Middle frontal gyrus (tissue), 1 donor: Measurements from ENCODE around the gene GOT1.

ENCODE experiments used
- DNase-seq: peaks from one replicate; pipeline ENCODE4 v3.0.0-alpha.2; 2015; ENCODE audit warnings: low spot score; ENCODE audit errors: extremely low spot score

The GOT1 gene

DNA sequence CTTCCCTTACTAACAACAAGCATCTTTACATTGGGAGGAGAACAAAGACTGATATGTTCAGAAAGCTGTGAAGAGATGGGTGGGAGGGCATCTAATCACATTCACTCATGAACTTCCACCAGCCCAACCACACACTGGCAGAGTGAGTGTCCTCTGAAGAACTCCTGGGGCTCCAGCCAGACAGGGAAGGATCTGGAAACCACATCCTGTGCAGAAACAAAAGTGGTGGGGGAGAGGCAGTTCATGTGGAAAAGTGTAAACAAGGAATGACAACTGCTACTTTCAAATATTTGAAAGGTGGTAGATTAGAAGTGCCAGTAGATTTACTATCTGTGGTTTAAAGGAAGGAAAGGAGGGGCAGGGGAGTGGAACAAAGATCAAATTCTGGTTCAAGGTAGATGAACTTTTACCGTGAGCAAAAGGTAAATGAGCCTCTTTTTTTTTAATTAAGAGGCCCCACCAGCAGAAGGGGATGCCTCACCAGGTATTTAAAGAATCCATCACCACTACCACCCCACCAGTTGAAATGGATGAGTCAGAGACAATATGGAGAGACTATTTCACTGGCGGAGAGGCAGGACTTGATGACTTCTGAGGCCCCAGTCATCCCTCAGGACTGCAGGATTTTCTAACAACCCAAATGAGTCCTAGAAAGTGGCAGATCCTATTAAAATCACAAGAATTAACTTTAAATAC lies 34.5 kb downstream of the GOT1 start:
- DNase-seq = peak; percentile 20

DNA sequence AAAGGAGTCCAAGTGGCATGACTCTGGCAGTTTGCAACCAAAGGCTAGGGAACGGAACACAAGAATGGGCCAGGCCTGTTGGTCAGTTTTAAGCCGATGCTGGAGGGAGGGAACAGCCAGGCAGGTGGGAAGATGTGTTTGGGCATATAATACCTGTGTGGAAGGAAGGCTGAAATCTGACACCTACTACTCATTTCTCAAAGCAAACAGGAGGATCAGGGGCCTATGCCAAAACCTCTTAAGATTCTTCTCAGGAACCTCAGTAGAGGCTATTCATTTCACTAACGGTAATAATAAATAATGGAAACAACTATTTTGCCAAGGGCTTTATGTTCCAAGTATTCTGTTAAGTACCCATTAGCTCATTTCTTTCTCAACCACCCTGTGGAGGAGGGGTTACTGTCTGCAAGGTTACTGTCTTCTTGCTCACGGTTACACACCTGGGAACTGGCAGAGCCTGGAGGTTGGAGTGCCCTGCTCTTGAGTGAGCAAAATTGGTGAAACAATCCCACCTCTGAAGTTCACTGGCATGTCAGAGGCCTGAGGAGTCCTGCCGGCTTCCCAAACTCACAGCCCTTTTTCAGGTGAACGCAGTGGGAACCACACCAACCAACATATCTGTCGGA lies 35.5 kb downstream of the GOT1 start:
- DNase-seq = no peak

DNA sequence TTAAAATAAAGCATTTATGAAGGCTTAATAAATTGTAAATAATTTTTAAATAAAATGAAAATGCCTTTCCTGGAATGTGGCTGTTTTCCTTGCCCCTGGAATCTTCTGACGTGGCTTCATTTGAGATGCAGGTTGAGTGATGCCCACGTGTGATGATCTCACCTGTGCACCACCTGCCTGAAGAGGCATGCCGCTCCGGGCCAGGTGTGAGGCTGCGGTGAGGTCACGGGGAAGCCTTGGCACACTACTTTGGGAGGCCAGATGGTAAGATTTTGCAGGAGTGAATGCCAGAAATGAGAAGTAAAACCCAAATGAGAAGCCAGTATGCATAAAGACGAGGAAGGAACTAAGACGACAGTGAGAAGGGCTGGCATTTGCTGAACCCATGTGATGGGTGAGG lies 36.2 kb downstream of the GOT1 start:
- DNase-seq = no peak

DNA sequence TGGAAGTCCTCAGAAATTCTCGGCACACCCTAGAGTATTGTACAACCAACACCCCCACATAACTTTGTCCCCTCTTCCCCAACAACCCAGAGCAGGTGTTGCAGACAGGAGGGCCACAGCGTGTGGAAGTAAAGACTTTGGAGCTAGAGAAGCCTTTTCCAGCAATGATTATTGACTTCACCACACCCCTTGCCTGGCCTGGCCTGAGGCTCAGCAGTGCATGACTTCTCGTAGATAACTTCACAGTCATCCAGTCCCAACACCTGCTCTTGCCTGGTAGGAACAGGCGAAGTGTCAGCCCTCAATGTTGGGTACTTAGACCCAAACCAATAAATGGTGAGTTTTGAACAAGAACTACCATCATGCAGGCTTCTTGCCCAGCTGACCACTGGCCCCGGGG lies 36.7 kb downstream of the GOT1 start:
- DNase-seq = no peak

DNA sequence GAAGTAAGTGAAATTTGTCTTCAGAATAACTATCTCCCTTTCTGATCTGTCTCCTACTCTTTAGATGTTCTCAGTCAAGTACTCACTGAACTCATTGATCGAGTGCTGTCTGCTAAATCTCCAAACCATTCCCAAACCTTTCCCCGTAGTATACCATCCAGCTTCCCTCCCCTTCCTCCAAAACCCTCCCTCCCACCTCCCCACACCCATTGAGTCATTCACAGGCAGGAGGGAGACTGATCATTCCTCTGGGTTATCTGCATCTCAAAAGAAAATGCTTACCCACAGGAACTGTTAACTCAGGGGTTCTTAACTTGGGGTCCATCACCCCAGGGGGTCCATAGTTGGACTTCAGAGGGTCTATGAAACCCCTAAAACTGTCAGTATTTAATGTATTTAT lies 37.4 kb downstream of the GOT1 start:
- no peak for DNase-seq

DNA sequence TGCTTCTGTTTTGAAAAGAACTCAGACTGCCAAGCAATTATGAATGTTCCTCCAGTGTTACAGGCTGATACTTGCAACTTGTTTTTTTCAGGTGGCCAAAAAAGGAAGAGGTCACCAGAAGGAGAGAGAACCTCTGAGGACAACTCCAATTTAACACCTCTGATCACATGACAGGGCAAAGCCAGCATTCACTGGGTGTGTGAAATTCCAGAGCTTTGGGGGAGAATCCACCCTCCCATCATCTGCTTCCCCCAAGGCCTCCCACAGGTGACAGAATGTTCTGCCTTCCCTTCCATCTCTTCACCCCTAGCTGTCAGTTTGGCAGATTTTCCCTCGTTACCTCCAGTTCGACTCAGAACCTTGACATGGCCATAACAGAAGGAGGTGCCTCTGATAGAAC lies 39.1 kb downstream of the GOT1 start:
- no peak for DNase-seq

DNA sequence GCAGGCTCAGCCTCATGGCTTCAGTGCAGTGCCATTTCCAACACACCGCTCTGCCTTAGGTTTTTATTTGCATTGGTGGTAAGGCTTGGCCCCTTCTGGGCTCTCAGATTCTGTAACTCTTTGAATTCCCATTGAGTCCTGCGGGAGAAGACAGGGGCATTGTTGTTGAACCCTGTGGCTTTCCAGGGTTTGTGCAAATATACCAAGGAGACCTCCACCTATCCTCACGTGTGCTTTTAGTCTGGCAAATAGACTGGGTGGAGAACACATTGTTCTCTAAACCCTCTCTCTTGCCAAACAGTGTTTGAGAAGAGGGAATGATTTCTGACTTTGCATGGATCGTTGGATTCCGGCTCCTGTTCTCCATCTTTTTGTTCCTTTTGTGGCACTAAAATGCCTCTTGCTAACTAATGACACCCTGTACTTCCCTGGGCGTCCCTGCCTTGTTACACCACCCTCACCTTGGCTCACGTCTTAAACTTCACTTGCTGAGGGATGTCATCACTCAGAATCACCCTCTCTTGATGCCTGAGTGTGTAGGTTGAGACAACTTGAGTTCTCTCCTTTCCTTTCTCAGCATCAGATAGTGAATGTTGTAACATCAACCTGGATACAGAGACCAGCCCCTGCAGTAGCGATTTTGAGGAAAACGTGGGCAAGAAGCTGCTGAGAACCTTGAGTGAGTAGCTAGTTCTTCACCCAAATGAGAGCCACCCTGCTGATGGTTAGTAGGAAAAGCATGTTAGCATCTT lies 40.5 kb downstream of the GOT1 start:
- no peak for DNase-seq

DNA sequence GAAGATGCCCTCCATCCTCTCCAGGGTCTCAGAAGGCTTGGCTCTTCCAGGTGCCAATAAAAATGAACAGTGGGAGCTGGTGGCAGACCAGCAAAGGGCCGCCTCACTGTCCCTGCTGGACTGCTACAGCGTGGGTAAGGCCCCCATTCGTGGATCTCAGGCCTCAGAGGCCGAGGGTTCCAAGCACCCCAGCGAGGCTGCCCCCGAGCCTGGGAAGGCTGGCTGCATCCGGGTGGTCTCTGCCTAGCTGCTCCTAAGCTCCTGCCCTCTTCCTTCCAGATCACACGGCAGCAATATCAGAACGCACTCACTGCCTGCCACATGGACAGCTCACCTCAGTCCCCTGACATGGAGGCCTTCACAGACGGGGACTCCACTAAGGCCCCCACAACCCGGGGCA lies 42.9 kb downstream of the GOT1 start:
- DNase-seq = no peak

DNA sequence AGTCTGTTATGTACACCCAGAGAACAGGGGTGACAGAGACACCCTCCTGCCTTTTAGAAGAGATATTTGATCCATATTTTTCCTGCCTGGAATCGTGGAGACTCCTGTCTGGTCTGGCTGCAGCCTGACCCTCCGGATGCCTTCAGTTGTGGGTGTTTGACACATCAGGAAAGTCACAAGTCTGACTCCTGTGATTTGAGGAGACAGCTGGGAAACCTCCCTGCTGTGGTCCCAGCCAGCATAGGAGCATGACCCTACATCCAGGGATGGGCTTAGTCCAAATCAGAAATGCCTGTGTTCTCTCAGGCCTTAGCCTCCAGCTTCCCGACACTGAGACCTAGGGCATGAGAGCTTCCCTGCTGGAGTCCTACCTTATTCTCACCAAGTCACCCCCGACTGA lies 43.4 kb downstream of the GOT1 start:
- no peak for DNase-seq

DNA sequence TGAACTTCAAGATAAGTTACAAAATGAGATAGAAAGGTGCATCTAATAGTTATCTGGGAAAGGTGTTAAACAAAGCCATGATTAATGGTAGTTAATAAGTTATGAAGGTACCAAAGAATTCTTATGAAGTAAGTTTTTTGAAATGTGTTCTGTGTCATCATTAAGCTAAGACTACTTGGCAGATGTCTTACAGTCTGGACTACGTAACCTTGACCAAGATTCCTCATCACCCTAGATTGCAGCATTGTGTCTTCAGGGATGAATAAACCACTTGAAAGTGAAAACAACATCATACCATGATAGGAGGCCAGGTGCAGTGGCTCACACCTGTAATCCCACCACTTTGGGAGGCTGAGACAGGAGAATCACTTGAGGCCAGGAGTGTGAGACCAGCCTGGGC lies 48.2 kb downstream of the GOT1 start:
- no peak for DNase-seq

DNA sequence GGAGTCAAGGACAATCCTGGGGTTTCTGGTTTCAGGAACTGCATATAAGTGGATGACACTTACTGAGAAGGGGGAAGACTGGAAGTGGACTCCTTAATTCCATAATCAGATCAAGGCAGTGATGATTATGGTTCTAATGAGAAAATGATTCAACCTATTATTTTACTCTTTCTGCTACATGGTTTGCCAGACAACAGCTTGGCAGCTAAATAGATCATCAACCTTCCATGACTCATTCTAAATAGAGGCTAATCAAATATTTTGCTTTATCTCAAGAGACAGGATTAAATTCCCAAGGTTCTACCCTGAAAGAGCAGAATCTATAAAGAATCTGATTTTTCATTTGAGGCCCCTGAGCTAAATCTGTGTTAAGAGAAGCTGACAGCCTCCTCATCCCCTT lies 55.0 kb downstream of the GOT1 start:
- no peak for DNase-seq

DNA sequence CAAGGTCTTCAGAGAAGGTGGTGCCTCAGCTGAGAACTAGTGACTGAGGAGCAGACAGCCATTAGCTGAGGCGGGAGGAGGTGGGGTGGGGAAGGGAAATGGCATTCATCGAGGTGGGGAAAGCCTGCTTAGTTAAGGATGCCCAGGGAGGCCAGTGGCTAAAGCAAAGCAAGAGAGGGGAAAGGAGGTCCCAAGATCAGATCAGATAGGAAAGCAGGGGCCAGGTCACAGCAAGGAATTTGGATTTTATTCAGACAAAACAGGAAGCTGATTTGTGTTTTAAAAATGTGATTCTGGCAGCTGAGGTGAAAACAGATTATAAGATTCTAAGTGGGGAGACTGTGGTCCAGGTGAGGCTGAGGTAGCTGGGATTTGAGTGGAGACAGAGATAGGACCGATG lies 55.5 kb downstream of the GOT1 start:
- no peak for DNase-seq

DNA sequence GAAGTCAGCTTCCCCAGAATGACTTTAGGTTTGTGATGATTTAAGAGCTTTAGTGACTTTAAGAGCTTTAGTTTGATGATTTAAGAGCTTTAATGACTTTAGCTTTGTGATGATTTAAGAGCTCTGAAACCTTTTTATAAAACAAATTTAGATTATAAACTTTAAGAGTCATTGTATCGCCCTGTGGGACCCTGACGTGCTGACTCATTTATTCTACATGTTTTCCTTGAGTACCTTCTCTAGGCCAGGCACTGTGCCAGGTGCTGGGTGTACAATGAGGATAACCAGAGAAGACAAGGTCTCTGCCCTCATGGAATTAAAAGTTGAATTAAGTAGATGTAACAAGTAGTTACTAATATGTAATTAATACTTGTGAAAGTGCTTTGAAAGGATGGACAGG lies 55.9 kb downstream of the GOT1 start:
- DNase-seq = no peak

DNA sequence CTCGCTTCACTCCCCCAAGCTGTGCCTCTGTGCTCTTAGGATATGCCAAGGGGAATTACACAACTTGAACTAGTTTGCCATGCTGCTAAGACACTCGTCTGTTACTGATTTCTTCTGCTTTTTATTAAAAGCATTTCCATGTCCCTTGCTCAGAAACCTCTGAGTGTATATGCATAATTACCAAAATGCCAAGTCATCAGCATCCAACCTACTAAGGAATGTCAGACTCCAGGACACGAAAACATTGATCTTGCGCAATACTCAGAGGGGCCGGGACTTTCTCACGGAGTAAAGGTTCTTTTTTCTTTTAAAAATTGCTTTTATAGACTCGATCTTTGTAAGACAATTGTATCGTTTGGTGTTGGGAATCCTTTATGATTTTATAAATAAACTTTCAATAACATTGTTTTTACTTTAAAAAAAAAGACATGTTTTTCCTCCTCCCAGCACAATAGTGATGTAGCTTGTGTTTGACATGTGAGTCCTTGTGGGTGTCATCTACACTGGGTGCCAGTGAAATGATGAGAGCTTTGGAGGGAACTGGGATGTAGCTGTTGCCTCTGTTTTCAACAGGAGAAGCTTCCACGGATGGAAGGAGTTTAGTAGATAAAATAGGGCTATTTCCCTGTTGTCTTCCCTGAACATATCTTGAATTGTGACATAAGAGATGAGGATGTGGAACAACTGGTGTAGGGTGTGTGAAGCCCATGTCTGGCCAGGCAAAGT lies 57.7 kb downstream of the GOT1 start:
- DNase-seq = no peak

DNA sequence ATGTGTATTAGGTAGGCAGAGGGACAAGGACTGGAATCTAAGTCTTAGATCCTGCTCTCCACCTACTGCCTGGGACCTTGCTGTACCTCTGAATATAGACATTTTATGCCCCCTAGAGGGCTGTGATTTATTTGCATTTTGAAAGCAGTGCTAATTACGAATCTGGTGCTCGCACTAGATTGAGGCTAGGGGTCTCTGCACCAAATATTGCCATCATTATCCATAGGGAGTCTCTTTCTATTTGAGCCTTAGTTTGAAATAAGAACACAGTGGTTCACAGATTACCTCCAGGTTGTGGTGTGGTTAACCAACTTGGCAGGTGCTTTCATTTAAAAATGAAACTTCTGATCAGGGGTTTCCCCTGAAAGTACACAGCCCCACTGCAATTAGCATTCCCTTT lies 59.4 kb downstream of the GOT1 start:
- no peak for DNase-seq

DNA sequence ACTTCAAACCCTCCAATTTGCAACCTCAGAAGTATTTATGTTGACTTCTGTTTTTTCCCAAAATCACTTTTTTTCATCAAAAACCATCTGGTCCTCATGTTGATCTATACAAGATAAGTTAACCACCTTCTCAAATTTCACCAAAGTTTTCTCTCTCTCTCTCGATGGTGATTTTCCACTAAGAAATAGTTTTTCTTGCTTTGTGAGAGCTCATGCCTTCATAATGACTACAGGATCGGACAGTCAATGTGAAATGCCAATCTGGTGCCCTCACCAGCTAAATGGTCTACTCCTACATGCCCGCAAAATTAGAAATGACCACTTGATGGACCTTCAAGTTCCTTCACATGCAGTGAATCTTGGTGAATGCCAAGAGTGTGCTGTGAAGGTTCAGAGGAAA lies 60.9 kb downstream of the GOT1 start:
- DNase-seq = no peak

DNA sequence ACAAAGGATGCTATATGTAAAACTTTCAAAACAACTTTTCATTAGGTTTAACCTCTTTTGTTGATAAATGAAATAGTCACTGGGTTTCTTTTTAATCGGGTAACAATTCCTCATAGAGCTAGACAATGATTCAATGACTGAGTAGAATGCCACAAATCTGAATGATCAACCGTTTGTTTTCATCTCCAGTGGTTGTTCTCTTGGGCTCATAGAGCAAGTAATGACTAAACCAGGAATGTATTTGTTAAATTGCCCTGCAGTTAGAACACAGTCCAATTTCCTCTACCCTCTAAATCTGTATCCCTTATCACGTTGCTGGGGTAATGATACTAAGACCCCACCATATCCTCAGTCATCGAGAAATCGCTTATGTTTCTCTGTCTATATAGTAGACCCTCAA lies 61.3 kb downstream of the GOT1 start:
- no peak for DNase-seq

DNA sequence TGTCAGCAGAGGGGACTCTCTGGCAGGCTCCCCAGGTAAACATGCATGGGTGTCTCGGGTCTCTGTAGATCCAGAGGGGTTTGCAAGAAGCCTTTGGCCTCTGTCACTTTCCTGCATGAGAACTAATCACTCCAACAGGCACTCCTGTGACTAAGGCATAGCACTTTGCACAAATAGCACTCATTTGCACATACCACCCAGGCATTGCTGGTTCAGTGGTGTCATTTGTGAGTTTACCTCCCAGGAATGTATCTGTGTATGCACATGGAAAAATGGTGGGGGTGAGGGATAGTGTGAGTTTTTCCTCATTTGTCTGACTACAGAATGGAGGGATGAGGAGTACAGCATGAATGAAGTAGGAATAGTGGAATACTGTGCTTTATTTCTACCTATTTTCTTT lies 61.8 kb downstream of the GOT1 start:
- DNase-seq = no peak

DNA sequence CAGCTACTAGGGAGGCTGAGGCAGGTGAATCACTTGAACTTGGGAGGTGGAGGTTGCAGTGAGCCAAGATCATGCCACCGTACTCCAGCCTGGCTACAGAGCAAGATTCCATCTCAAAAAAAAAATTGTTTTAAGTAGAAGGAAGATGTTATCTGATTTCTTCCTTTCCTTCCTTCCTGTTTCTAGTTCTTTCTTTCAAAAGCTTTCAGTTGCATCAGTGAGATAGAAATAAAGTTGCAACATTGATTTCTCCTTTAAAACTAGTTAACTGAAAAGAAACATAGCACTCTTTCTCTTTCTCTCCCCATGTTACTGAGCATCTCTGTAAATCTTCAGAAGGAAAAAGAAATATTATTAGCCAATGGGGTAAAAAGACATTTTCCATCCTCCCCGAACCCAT lies 63.8 kb downstream of the GOT1 start:
- no peak for DNase-seq

DNA sequence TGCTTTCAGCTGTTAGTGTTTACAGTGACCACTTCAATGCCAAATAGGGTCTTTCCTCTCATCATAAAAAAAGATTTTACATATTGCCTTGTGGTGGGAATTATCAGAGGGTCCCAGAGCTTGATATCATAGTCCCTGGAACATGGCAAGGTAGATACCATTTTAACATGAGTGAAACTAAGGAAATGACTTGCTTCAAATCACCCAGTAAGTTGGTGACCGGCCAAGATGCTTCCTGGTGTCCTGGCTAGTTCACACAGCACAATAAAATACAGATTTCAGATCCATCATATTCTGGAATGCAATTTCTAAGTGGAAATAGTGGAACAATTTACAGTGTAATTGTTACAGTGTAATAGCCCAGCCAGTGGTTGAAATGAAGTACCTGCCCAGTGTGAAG lies 64.7 kb downstream of the GOT1 start:
- no peak for DNase-seq

DNA sequence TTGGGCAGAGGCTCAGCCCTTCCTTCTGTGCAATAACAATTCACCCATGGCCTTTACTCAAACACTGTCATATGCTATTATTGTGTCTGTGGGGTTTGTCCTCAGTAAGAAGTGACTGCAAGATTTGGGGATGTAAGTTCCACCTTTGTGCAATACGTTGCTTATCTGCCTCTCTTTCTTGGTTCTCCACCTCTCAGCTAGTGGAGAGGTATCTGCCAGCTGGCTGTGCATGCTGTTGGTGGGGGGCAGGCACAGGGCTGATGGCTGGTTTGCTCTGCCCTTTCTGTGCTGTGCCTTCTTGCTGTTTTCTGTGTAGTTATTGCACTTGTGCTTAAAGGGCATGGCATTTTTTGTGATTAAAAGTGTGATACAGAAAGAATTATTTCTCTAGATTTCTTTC lies 65.1 kb downstream of the GOT1 start:
- DNase-seq = no peak

DNA sequence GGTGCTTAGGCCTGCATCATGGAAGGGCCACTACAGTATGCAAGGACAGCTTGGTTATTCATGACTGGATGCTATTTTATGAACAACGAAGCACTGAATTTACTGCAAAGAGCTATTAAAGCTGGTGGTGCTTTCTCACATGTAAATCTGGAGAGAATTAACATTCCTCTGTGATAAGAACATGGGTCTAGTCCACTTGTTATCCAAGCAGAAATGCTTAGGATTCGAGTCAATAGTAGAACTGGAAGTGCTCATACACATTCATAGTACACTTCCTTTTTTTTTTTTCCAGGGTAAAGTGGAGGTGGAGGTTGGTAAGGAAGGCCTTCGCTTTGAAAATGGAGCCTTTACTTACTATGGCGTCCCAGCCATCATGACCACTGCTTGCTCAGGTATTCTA lies 66.3 kb downstream of the GOT1 start:
- no peak for DNase-seq
